Liver (tissue), 9 donors: ENCODE results near the gene DDX24. TPM values are rescaled to one million over a fixed set of nuclear protein-coding genes. Genes with fewer than 3 reads are reported as not detected.

Source experiments
- DNase-seq: peaks from one replicate; pipeline ENCODE4 v3.0.0-alpha.2; 2017; ENCODE audit warnings: low spot score
- H3K27ac ChIP-seq, 2 donors: one replicate each; pipeline ENCODE4 v1.7.0; 2013; ENCODE audit warnings: inconsistent platforms in 2 of 2, low read length in 2 of 2, control low read depth in 1 of 2, low read depth in 1 of 2, mild to moderate bottlenecking in 1 of 2
- H3K27me3 ChIP-seq, 4 donors: one replicate each; pipeline versions ENCODE4 v1.6.1 to v1.7.0; 2013; ENCODE audit warnings: low read length in 3 of 4, inconsistent platforms in 1 of 4, mild to moderate bottlenecking in 1 of 4, moderate library complexity in 1 of 4; ENCODE audit not compliant: control insufficient read depth in 4 of 4, insufficient read depth in 4 of 4
- H3K36me3 ChIP-seq, 4 donors: one replicate each; pipeline versions ENCODE4 v1.6.1 to v1.7.0; 2013; ENCODE audit warnings: low read length in 3 of 4, mild to moderate bottlenecking in 3 of 4, low read depth in 1 of 4, moderate library complexity in 1 of 4; ENCODE audit not compliant: control insufficient read depth in 4 of 4, insufficient read depth in 3 of 4
- H3K4me1 ChIP-seq, 4 donors: one replicate each; pipeline versions ENCODE4 v1.6.1 to v1.7.0; 2013; ENCODE audit warnings: low read length in 3 of 4, mild to moderate bottlenecking in 3 of 4, moderate library complexity in 1 of 4; ENCODE audit not compliant: control insufficient read depth in 4 of 4, insufficient read depth in 4 of 4
- H3K4me3 ChIP-seq, 3 donors: one replicate each; pipeline versions ENCODE4 v1.6.1 to v1.7.0; 2013; ENCODE audit warnings: low read length in 3 of 3, control low read depth in 1 of 3, low read depth in 1 of 3, mild to moderate bottlenecking in 1 of 3
- H3K9ac ChIP-seq, 2 donors: one replicate each; pipeline ENCODE4 v1.7.0; 2013; ENCODE audit warnings: low read length in 2 of 2, mild to moderate bottlenecking in 2 of 2, moderate library complexity in 2 of 2, control low read depth in 1 of 2, low read depth in 1 of 2
- H3K9me3 ChIP-seq, 4 donors: one replicate each; pipeline versions ENCODE4 v1.6.1 to v1.7.0; 2013; ENCODE audit warnings: low read length in 3 of 4; ENCODE audit not compliant: control insufficient read depth in 4 of 4
- EGR1 ChIP-seq, 2 donors: IDR thresholded peaks; 2 replicates each; pipeline ENCODE4 v1.6.1; 2016 to 2018; ENCODE audit warnings: antibody characterized with exemption in 2 of 2, low read depth in 2 of 2
- FOXA1 ChIP-seq: IDR thresholded peaks from 2 replicates; pipeline ENCODE4 v1.6.1; 2016; ENCODE audit warnings: antibody characterized with exemption
- FOXA2 ChIP-seq: IDR thresholded peaks from 2 replicates; pipeline ENCODE4 v1.6.1; 2016; ENCODE audit warnings: antibody characterized with exemption
- GABPA ChIP-seq, 2 donors: IDR thresholded peaks in 1 of 2; conservative IDR thresholded peaks in 1 of 2; 2 replicates each; pipeline ENCODE4 v1.6.1; 2016; ENCODE audit warnings: antibody characterized with exemption in 2 of 2, mild to moderate bottlenecking in 1 of 2, moderate library complexity in 1 of 2
- HNF4A ChIP-seq, 2 donors: conservative IDR thresholded peaks; 2 replicates each; pipeline ENCODE4 v1.6.1; 2016; ENCODE audit warnings: antibody characterized with exemption in 2 of 2, mild to moderate bottlenecking in 2 of 2
- HNF4G ChIP-seq: IDR thresholded peaks from 2 replicates; pipeline ENCODE4 v1.6.1; 2016; ENCODE audit warnings: antibody characterized with exemption
- JUND ChIP-seq, 2 donors: IDR thresholded peaks; 2 replicates each; pipeline ENCODE4 v1.6.1; 2016; ENCODE audit warnings: antibody characterized with exemption in 2 of 2
- NR2F2 ChIP-seq: IDR thresholded peaks from 2 replicates; pipeline ENCODE4 v1.6.1; 2016; ENCODE audit warnings: antibody characterized with exemption
- RAD21 ChIP-seq, 2 donors: IDR thresholded peaks; 2 replicates each; pipeline ENCODE4 v1.6.1; 2016; ENCODE audit warnings: antibody characterized with exemption in 2 of 2, mild to moderate bottlenecking in 2 of 2
- RXRA ChIP-seq, 2 donors: IDR thresholded peaks; 2 replicates each; pipeline ENCODE4 v1.6.1; 2017 to 2018; ENCODE audit warnings: antibody characterized with exemption in 2 of 2, mild to moderate bottlenecking in 1 of 2
- SP1 ChIP-seq: IDR thresholded peaks from 2 replicates; pipeline ENCODE4 v1.6.1; 2018; ENCODE audit warnings: antibody characterized with exemption, mild to moderate bottlenecking
- TAF1 ChIP-seq: conservative IDR thresholded peaks from 2 replicates; pipeline ENCODE4 v1.6.1; 2016; ENCODE audit warnings: antibody characterized with exemption, mild to moderate bottlenecking
- YY1 ChIP-seq: IDR thresholded peaks from 2 replicates; pipeline ENCODE4 v1.6.1; 2016; ENCODE audit warnings: antibody characterized with exemption, mild to moderate bottlenecking
- ZBTB33 ChIP-seq: IDR thresholded peaks from 2 replicates; pipeline ENCODE4 v1.6.1; 2016; ENCODE audit warnings: antibody characterized with exemption
- WGBS: extraction: QIAGEN DNeasy Blood & Tissue Kit; methylation state at CpG from one replicate; pipeline ENCODE4 v1.1.7; 2013; 5-methylcytosine and 5-hydroxymethylcytosine counted together
- polyA plus RNA-seq, 2 donors: library from polyadenylated mRNA; stranded (reverse) in 1 of 2; unstranded in 1 of 2; fragments of 200-250 nt in 1 of 2; fragments of >200 nt in 1 of 2; fragmentation: Nextera tagmentation in 1 of 2; extraction: Ambion mirVana in 1 of 2; gene quantifications; one replicate each; pipeline versions ENCODE4 v1.2.1 to v1.2.3, GENCODE V29; 2013 to 2015
- total RNA-seq, 2 donors: library from RNA; depleted of rRNA; stranded (reverse); fragments of >200 nt; gene quantifications; one replicate each; pipeline ENCODE4 v1.2.3, GENCODE V29; 2014
- TF ChIP-seq, protein P1 (sequence below): IDR thresholded peaks from 2 replicates; pipeline ENCODE4 v1.6.1; 2016; ENCODE audit warnings: antibody characterized with exemption, mild to moderate bottlenecking
- TF ChIP-seq, protein P2 (sequence below): IDR thresholded peaks from 2 replicates; pipeline ENCODE4 v1.6.1; 2016; ENCODE audit warnings: antibody characterized with exemption
- TF ChIP-seq, protein P3 (sequence below): fragments of 150-350 bp; IDR thresholded peaks from 2 replicates; pipeline ENCODE4 v1.5.1; 2017; ENCODE audit warnings: improper control_type of control experiment, low read depth, low read length; ENCODE audit not compliant: missing input control
- TF ChIP-seq, protein P4 (sequence below): IDR thresholded peaks from 2 replicates; pipeline ENCODE4 v1.6.1; 2016; ENCODE audit warnings: antibody characterized with exemption
- donor health status: healthy.
- donor health status: healthy.
- donor health status: healthy.
- donor health status: healthy.
- donor health status: healthy.

Gene DDX24
- total and polyA plus RNA-seq, 4 donors: 33.8 to 59.7 (median 47.8) TPM

- Histone ChIP-seq H3K4me1 (peaks cover 0 to 3% (median under 1%) of the 10 kb centered on the region in 4 donors), H3K9ac (no peak overlapping the region), H3K9me3 (no peaks in the 10 kb centered on the region), H3K4me3 (no peak overlapping the region), H3K36me3 (no peaks in the 10 kb centered on the region), H3K27me3 (no peaks in the 10 kb centered on the region), H3K27ac (no peak overlapping the region)
- WGBS: 92% methylated on average over 2 of the region's 2 CpGs
- TF ChIP-seq, protein P1, sequence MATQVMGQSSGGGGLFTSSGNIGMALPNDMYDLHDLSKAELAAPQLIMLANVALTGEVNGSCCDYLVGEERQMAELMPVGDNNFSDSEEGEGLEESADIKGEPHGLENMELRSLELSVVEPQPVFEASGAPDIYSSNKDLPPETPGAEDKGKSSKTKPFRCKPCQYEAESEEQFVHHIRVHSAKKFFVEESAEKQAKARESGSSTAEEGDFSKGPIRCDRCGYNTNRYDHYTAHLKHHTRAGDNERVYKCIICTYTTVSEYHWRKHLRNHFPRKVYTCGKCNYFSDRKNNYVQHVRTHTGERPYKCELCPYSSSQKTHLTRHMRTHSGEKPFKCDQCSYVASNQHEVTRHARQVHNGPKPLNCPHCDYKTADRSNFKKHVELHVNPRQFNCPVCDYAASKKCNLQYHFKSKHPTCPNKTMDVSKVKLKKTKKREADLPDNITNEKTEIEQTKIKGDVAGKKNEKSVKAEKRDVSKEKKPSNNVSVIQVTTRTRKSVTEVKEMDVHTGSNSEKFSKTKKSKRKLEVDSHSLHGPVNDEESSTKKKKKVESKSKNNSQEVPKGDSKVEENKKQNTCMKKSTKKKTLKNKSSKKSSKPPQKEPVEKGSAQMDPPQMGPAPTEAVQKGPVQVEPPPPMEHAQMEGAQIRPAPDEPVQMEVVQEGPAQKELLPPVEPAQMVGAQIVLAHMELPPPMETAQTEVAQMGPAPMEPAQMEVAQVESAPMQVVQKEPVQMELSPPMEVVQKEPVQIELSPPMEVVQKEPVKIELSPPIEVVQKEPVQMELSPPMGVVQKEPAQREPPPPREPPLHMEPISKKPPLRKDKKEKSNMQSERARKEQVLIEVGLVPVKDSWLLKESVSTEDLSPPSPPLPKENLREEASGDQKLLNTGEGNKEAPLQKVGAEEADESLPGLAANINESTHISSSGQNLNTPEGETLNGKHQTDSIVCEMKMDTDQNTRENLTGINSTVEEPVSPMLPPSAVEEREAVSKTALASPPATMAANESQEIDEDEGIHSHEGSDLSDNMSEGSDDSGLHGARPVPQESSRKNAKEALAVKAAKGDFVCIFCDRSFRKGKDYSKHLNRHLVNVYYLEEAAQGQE: no peak
- TF ChIP-seq TAF1: no peak
- TF ChIP-seq HNF4G: no peak
- no peak for TF ChIP-seq HNF4A (conservative IDR thresholded peaks at IDR 0.05)
- TF ChIP-seq GABPA (IDR thresholded peaks at IDR 0.05 in 1 of 2, conservative IDR thresholded peaks at IDR 0.05 in 1 of 2): no peak
- no peak for TF ChIP-seq EGR1 (IDR thresholded peaks at IDR 0.05; ENCODE audit: low read depth in 2 of 2)
- no peak for TF ChIP-seq ZBTB33
- TF ChIP-seq SP1: no peak
- TF ChIP-seq RXRA (IDR thresholded peaks at IDR 0.05): no peak
- TF ChIP-seq, protein P2, sequence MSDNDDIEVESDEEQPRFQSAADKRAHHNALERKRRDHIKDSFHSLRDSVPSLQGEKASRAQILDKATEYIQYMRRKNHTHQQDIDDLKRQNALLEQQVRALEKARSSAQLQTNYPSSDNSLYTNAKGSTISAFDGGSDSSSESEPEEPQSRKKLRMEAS: no peak
- TF ChIP-seq RAD21 (IDR thresholded peaks at IDR 0.05): no peak
- no peak for TF ChIP-seq FOXA2
- no peak for TF ChIP-seq FOXA1
- TF ChIP-seq, protein P3, sequence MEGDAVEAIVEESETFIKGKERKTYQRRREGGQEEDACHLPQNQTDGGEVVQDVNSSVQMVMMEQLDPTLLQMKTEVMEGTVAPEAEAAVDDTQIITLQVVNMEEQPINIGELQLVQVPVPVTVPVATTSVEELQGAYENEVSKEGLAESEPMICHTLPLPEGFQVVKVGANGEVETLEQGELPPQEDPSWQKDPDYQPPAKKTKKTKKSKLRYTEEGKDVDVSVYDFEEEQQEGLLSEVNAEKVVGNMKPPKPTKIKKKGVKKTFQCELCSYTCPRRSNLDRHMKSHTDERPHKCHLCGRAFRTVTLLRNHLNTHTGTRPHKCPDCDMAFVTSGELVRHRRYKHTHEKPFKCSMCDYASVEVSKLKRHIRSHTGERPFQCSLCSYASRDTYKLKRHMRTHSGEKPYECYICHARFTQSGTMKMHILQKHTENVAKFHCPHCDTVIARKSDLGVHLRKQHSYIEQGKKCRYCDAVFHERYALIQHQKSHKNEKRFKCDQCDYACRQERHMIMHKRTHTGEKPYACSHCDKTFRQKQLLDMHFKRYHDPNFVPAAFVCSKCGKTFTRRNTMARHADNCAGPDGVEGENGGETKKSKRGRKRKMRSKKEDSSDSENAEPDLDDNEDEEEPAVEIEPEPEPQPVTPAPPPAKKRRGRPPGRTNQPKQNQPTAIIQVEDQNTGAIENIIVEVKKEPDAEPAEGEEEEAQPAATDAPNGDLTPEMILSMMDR: no peak
- TF ChIP-seq, protein P4, sequence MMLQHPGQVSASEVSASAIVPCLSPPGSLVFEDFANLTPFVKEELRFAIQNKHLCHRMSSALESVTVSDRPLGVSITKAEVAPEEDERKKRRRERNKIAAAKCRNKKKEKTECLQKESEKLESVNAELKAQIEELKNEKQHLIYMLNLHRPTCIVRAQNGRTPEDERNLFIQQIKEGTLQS: no peak
- no peak for TF ChIP-seq NR2F2
- no peak for TF ChIP-seq YY1
- no peak for TF ChIP-seq JUND (IDR thresholded peaks at IDR 0.05)
- no peak for DNase-seq
Observed at GRCh38 chr14:94021001-94021400, 60.0 kb downstream of the DDX24 start.
